ENCODE results near the gene RADIL. TPM values are rescaled to one million over a fixed set of nuclear protein-coding genes. Genes with fewer than 3 reads are reported as not detected.
A peak's percentile ranks its signal among the peaks of the same experiment; 100 is the strongest.
"Not testable (repeated sequence)": the region's sequence is repeated elsewhere in the genome, so short reads cannot be mapped to it uniquely, and the experiment has no call there.

Gene RADIL
- total RNA-seq, 4 donors from 2014 or later, result 1.5 to 2.6 (median 2.1) TPM

DNA sequence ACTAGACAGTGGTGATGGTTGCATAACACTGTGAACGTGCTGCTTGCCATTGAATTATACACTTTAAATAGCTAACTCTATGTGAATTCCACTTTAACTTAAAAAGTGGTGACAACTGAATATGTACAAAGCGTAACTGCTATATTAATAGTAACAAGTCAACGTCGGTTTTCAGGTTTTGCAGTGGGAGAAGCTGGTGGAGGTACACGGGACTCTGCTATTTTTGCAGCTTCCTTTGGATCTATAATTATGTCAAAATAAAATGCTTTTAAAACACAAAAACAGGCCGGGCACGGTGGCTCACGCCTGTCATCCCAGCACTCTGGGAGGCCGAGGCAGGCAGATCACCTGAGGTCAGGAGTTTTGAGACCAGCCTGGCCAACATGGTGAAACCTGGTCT is 87.1 kb downstream of the RADIL start:
- no peak for DNase-seq (ENCODE audit: low spot score in 2 of 2)
- TF ChIP-seq, protein P1, sequence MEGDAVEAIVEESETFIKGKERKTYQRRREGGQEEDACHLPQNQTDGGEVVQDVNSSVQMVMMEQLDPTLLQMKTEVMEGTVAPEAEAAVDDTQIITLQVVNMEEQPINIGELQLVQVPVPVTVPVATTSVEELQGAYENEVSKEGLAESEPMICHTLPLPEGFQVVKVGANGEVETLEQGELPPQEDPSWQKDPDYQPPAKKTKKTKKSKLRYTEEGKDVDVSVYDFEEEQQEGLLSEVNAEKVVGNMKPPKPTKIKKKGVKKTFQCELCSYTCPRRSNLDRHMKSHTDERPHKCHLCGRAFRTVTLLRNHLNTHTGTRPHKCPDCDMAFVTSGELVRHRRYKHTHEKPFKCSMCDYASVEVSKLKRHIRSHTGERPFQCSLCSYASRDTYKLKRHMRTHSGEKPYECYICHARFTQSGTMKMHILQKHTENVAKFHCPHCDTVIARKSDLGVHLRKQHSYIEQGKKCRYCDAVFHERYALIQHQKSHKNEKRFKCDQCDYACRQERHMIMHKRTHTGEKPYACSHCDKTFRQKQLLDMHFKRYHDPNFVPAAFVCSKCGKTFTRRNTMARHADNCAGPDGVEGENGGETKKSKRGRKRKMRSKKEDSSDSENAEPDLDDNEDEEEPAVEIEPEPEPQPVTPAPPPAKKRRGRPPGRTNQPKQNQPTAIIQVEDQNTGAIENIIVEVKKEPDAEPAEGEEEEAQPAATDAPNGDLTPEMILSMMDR (IDR thresholded peaks at IDR 0.05), result no peak
- TF ChIP-seq POLR2A (IDR thresholded peaks at IDR 0.05), result no peak
- H3K4me3 ChIP-seq (ENCODE audit: low read depth, poor library complexity, severe bottlenecking), result no peak overlapping the region
- WGBS, 2 donors, result 83 to 90% methylated on average over 9 of the region's 9 CpGs
- intact Hi-C loops (cut with DNase I; ENCODE audit: low total_unique reads), result no loop called here

DNA sequence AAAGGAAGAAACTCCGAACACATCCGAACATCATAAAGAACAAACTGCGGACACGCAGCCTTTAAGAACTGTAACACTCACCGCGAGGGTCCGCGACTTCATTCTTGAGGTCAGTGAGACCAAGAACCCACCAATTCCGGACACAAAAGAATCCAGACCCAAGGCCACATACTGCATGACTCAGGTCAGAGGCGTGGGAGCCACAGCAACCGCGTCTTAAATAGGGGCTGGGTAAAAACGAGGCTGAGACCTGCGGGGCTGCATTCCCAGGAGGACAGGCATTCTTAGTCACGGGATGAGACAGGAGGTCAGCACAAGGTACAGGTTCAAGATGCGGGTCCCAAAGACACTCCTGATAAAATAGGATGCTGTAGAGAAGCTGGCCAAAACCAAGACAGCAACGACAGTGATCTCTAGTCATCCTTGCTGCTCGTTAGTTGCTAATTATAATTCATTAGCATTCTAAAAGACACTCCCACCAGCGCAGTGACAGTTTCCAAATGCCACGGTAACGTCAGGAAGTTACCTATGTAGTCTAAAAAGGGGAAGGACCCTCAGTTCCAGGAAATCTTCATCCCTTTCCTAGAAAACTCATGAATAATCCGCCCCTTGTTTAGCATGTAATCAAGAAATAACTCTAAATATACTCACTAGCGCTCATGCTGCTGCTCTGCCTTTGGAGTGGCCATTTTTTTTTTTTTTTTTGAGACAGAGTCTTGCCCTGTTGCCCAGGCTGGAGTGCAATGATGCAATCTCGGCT is 88.7 kb downstream of the RADIL start:
- no peak overlapping the region for H3K4me3 ChIP-seq (ENCODE audit: low read depth, poor library complexity, severe bottlenecking)
- DNase-seq (ENCODE audit: low spot score in 2 of 2), result no peak
- WGBS, 2 donors, result 83 to 88% methylated on average over 24 of the region's 24 CpGs
- intact Hi-C loops (cut with DNase I; ENCODE audit: low total_unique reads), result no loop called here
- TF ChIP-seq, protein P1 (IDR thresholded peaks at IDR 0.05), result no peak
- TF ChIP-seq POLR2A (IDR thresholded peaks at IDR 0.05), result no peak

DNA sequence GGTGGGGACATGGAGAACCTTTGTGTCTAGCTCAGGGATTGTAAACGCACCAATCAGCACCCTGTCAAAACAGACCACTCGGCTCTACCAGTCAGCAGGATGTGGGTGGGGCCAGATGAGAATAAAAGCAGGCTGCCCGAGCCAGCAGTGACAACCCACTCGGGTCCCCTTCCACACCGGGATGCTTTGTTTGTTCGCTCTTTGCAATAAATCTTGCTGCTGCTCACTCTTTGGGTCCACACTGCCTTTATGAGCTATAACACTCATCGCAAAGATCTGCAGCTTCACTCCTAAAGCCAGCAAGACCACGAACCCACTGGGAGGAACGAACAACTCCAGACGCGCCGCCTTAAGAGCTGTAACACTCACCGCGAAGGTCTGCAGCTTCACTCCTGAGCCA is 89.3 kb downstream of the RADIL start:
- H3K4me3 ChIP-seq (ENCODE audit: low read depth, poor library complexity, severe bottlenecking); DNase-seq (ENCODE audit: low spot score in 2 of 2); intact Hi-C loops (cut with DNase I; ENCODE audit: low total_unique reads): not testable (repeated sequence)
- WGBS, 2 donors, result 86% methylated on average over 14 of the region's 14 CpGs

DNA sequence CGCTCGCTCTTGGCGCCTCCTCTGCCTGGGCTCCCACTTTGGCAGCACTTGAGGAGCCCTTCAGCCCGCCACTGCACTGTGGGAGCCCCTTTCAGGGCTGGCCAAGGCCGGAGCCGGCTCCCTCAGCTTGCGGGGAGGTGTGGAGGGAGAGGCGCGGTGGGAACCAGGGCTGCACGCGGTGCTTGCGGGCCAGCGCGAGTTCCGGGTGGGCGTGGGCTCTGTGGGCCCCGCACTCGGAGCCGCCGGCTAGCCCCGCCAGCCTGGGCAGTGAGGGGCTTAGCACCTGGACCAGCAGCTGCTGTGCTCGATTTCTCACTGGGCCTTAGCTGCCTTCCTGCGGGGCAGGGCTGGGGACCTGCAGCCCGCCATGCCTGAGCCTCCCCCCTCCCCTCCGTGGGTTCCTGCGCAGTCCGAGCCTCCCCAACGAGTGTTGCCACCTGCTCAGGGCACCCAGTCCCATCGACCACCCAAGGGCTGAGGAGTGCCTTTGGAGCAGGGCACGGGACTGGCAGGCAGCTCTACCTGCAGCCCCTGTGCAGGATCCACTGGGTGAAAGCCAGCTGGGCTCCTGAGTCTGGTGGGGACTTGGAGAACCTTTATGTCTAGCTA is 90.0 kb downstream of the RADIL start:
- H3K4me3 ChIP-seq (ENCODE audit: low read depth, poor library complexity, severe bottlenecking); intact Hi-C loops (cut with DNase I; ENCODE audit: low total_unique reads); DNase-seq (ENCODE audit: low spot score in 2 of 2): not testable (repeated sequence)
- WGBS, 2 donors, result 93 to 97% methylated on average over 23 to 26 of the region's 30 CpGs

DNA sequence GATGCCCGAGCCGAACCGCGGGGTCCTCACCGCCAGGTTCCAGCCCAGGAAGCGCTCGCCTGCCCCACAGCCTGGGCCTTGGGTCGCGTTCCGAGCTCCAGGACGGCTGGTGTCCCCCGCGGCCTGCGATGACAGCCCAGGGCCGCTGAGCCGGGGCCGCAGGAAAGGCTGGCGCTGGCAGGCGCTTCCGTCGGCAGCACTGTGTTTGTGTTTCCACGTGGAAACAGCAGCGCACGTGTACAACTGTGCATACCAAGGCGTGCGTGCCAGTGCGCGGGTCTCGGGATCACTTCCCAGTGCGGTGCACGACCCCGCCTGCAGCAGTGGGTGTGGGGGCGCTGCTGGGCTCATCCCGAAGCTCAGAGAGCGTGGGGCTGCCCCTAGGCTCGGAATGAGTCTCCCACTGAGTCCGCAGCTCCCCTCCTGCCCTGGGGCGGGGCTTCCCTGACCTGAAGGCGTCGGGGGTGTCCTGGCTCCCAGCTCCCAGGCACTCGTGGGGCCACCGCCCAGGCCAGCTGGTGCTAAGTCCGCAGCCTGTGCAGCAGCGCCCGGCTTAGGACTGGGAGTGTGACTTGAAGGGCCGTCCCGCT is 90.9 kb downstream of the RADIL start:
- DNase-seq (ENCODE audit: low spot score in 2 of 2), result no peak
- H3K4me3 ChIP-seq (ENCODE audit: low read depth, poor library complexity, severe bottlenecking), result no peak overlapping the region
- TF ChIP-seq, protein P1 (IDR thresholded peaks at IDR 0.05), result no peak
- no peak for TF ChIP-seq POLR2A (IDR thresholded peaks at IDR 0.05)
- 59 to 64% methylated on average over 15 to 30 of the region's 47 CpGs for WGBS, 2 donors
- intact Hi-C loops (cut with DNase I; ENCODE audit: low total_unique reads), result no loop called here

DNA sequence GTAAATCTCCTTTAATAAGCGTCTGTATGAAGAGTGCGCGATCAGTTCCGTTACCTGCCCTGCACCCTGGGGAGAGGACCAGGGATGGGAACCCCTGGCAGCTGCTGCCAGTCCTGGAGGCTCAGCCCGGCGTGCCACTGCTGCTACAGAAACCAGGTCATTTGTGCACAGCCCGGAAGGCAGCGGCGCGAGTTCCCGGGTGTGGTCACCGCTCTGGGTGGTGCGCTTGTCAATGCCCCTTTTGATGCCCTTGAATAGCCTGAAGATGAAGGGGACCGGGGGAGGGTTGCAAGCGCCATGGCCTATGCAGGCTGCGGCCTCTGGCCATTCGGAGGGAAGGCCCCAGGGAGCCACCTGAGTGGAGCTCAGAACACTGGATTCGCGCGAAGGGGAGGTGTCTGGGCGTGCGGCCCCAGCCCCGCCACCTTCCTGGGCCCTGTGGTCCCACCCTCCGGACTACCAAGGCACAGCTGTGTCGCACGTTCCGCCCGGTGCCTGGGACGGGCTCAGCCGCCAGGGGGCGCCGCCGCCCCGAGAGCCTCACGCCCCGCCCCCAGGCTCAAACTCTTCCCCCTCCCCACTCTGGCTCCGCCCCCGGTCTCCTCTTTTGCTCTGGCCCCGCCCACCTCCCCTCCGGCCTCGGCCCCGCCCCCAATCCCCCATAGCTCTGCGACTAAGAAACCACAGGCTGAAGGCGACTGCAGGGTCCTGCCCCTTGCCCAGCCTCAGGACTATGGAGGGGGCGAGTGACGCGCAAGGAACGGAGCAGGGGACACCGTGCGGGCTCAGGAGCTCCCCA is 91.6 kb downstream of the RADIL start:
- 68 to 81% methylated on average over 14 of the region's 50 CpGs for WGBS, 2 donors
- intact Hi-C loops (cut with DNase I; ENCODE audit: low total_unique reads), result no loop called here
- peak in 1 of 2 donors; percentile 72 for DNase-seq (ENCODE audit: low spot score in 2 of 2)
- no peak overlapping the region for H3K4me3 ChIP-seq (ENCODE audit: low read depth, poor library complexity, severe bottlenecking)
- TF ChIP-seq POLR2A (IDR thresholded peaks at IDR 0.05), result no peak
- TF ChIP-seq, protein P1 (IDR thresholded peaks at IDR 0.05), result no peak

All from lower leg skin (tissue), 4 donors.